GM23248 (cell line): ENCODE results near the gene HELB. TPM values are rescaled to one million over a fixed set of nuclear protein-coding genes. Genes with fewer than 3 reads are reported as not detected.

Source experiments
- DNase-seq: peaks from one replicate; pipeline ENCODE4 v3.0.0-alpha.2; 2015
- H2AFZ ChIP-seq: fragments of 200-600 bp; sonication (generic); 2 replicates; pipeline ENCODE4 v1.6.1; 2016; ENCODE audit warnings: antibody characterized with exemption
- H3F3A ChIP-seq: fragments of 200-600 bp; sonication (generic); 2 replicates; pipeline ENCODE4 v1.6.1; 2016; ENCODE audit warnings: mild to moderate bottlenecking, antibody characterized with exemption, mixed run types; ENCODE audit not compliant: insufficient read depth
- H3K27ac ChIP-seq: fragments of 200-600 bp; sonication (generic); 2 replicates; pipeline ENCODE4 v1.5.1; 2016; ENCODE audit warnings: mild to moderate bottlenecking
- H3K27me3 ChIP-seq: fragments of 200-600 bp; sonication (generic); replicated peaks from 2 replicates; pipeline ENCODE4 v1.6.1; 2016; ENCODE audit warnings: mild to moderate bottlenecking; ENCODE audit not compliant: insufficient read depth
- H3K36me3 ChIP-seq: fragments of 200-600 bp; sonication (generic); 2 replicates; pipeline ENCODE4 v1.6.1; 2016; ENCODE audit warnings: low read depth, mild to moderate bottlenecking
- H3K4me1 ChIP-seq: fragments of 200-600 bp; sonication (generic); 2 replicates; pipeline ENCODE4 v1.6.1; 2016; ENCODE audit warnings: mild to moderate bottlenecking; ENCODE audit not compliant: insufficient read depth
- H3K4me2 ChIP-seq: fragments of 200-600 bp; sonication (generic); one replicate; pipeline ENCODE4 v1.6.1; 2016; ENCODE audit warnings: mild to moderate bottlenecking; ENCODE audit not compliant: unreplicated experiment
- H3K4me3 ChIP-seq: fragments of 200-600 bp; sonication (generic); 2 replicates; pipeline ENCODE4 v1.5.1; 2016; ENCODE audit warnings: mild to moderate bottlenecking
- H3K79me2 ChIP-seq: fragments of 200-600 bp; sonication (generic); 2 replicates; pipeline ENCODE4 v1.6.1; 2016; ENCODE audit warnings: mild to moderate bottlenecking; ENCODE audit not compliant: insufficient read depth
- H3K9ac ChIP-seq: fragments of 200-600 bp; sonication (generic); 2 replicates; pipeline ENCODE4 v1.6.1; 2016; ENCODE audit warnings: mild to moderate bottlenecking
- H3K9me2 ChIP-seq: fragments of 200-600 bp; sonication (generic); 2 replicates; pipeline ENCODE4 v1.6.1; 2016; ENCODE audit warnings: mixed run types, mild to moderate bottlenecking, moderate library complexity; ENCODE audit not compliant: insufficient read depth
- H3K9me3 ChIP-seq: fragments of 200-600 bp; sonication (generic); one replicate; pipeline ENCODE4 v1.6.1; 2017; ENCODE audit warnings: low read depth
- H4K20me1 ChIP-seq: fragments of 200-600 bp; sonication (generic); 2 replicates; pipeline ENCODE4 v1.6.0; 2016; ENCODE audit not compliant: insufficient read depth
- EZH2 ChIP-seq: fragments of 200-600 bp; sonication (generic); IDR thresholded peaks from 2 replicates; pipeline ENCODE4 v1.6.1; 2018; ENCODE audit warnings: antibody characterized with exemption, mild to moderate bottlenecking; ENCODE audit not compliant: insufficient read depth, poor library complexity, severe bottlenecking
- EZH2phosphoT487 ChIP-seq: fragments of 200-600 bp; sonication (generic); IDR thresholded peaks from 2 replicates; pipeline ENCODE4 v1.6.1; 2018; ENCODE audit warnings: antibody characterized with exemption, moderate library complexity, mild to moderate bottlenecking, low read depth; ENCODE audit not compliant: insufficient read depth
- WGBS, 2 experiments: methylation state at CpG; one replicate each; pipeline ENCODE4 v1.1.6; 2015 to 2017; ENCODE audit warnings: low lambda C conversion rate in 2 of 2, low coverage in 1 of 2; ENCODE audit errors: missing lambda C conversion rate in 2 of 2; 5-methylcytosine and 5-hydroxymethylcytosine counted together
- in situ Hi-C: fragments of 300-500 bp; cut with MboI; formaldehyde crosslinking; loops from 2 replicates; pipeline ENCODE4 v1.15.0; 2020
- polyA plus RNA-seq: library from polyadenylated mRNA; unstranded; fragments of >200 nt; fragmentation: Nextera tagmentation; extraction: Ambion mirVana; gene quantifications from 2 replicates; pipeline ENCODE4 v1.2.1, GENCODE V29; 2016
- total RNA-seq: library from RNA; depleted of rRNA; stranded (reverse); fragments of >200 nt; shearing (Covaris generic); gene quantifications from 2 replicates; pipeline ENCODE4 v1.2.3, GENCODE V29; 2014

HELB gene
- total and polyA plus RNA-seq, 2 experiments from 2014 or later = 0.50 to 0.86 TPM

DNA sequence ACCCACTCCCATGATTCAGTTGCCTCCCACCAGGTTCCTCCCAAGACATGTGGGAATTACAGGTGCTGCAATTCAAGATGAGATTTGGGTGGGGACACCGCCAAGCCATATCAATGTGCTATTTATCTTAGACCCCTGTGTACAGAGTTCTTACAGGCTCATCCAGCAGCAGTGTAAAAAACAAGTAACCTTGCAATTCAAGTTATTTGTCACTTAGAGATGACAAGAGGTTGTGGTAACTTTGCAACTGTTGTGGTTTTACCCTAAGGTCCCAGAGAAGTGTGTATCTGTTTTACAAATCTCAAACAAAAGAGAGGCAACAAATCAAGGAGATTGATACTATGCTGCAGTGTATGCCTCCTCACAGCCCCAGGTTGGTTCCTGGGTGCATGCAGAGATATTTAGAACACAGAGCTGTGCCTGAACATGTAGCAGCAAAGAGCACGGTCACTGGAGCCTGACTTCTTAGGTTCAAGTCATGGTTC lies 11.5 kb upstream of the HELB start:
- TF ChIP-seq EZH2 = no peak
- TF ChIP-seq EZH2phosphoT487 = no peak

DNA sequence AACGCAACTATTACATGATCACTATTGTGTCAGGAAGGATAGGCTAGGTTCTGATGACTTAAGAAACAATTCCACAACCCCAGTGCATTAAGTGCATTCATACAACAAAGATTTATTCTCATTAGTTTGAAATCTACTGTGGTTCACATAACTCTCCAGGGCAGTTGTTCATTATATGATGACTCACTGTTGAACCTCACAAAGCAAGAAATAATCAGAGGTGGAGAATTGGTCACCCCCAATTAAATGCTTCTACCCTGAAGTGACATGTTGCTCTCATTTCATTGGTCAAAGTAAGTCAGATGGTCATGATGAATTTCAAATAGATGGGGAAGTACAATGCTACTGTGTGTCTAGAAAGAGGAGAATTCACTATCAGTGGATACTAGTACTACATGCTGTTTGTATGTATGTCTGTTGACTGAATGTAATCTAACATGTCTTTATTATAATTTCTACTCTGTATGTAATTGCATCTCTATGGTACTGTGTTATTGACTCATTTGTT lies 6.1 kb upstream of the HELB start:
- in situ Hi-C loops = no loop called here
- no peak overlapping the region for H3K4me2 ChIP-seq
- H4K20me1 ChIP-seq = no peaks in the 10 kb centered on the region
- H3F3A ChIP-seq = no peaks in the 10 kb centered on the region
- no peak overlapping the region for H2AFZ ChIP-seq
- H3K4me3 ChIP-seq = no peak overlapping the region
- no peak overlapping the region for H3K9ac ChIP-seq
- no peaks in the 10 kb centered on the region for H3K9me3 ChIP-seq
- no peak for TF ChIP-seq EZH2
- TF ChIP-seq EZH2phosphoT487 = no peak
- H3K27me3 ChIP-seq = no peaks in the 10 kb centered on the region; the same call in 1 of the 2 replicates
- WGBS, 2 experiments = 0 to 9% methylated on average over 1 of the region's 1 CpG
- no peaks in the 10 kb centered on the region for H3K79me2 ChIP-seq
- DNase-seq = peak; percentile 4
- H3K4me1 ChIP-seq = no peaks in the 10 kb centered on the region
- H3K36me3 ChIP-seq = no peaks in the 10 kb centered on the region
- H3K27ac ChIP-seq = no peak overlapping the region
- no peaks in the 10 kb centered on the region for H3K9me2 ChIP-seq

More for the DNA sequence above, 11.5 kb upstream of the HELB start:
- H4K20me1 ChIP-seq = no peaks in the 10 kb centered on the region
- H3K79me2 ChIP-seq = no peaks in the 10 kb centered on the region
- H3K9me3 ChIP-seq = no peaks in the 10 kb centered on the region
- H3K27me3 ChIP-seq = no peaks in the 10 kb centered on the region; the same call in 1 of the 2 replicates
- H3F3A ChIP-seq = no peaks in the 10 kb centered on the region
- H3K9ac ChIP-seq = no peak overlapping the region
- no peak overlapping the region for H3K4me2 ChIP-seq
- no peak for DNase-seq
- H3K27ac ChIP-seq = no peak overlapping the region
- H2AFZ ChIP-seq = no peak overlapping the region
- 81 to 83% methylated on average over 2 of the region's 2 CpGs for WGBS, 2 experiments
- no peaks in the 10 kb centered on the region for H3K4me1 ChIP-seq
- in situ Hi-C loops = no loop called here
- H3K9me2 ChIP-seq = no peaks in the 10 kb centered on the region
- H3K4me3 ChIP-seq = no peak overlapping the region
- no peaks in the 10 kb centered on the region for H3K36me3 ChIP-seq

DNA sequence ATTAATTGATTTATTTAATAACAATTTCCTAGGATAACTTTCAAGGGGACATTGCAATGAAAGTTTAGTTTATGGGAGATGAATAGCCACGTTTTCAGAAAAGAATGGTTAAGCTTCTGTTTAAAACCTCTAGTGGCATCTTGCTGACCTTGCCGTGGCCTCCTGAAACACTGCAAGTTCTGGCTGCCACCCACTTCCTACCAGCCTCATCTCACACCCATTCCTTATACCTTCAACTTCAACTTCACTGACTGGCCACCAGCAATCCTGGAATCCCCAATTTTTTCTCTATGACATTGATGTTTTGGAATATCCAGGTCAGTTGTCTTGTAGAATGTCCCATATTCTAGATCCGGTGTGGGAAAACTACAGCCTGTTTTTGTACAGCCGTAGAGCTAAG lies 5.2 kb upstream of the HELB start:
- H3K4me3 ChIP-seq = no peak overlapping the region
- H3F3A ChIP-seq = no peaks in the 10 kb centered on the region
- H3K36me3 ChIP-seq = no peaks in the 10 kb centered on the region
- no peak overlapping the region for H2AFZ ChIP-seq
- no peaks in the 10 kb centered on the region for H3K79me2 ChIP-seq
- no peaks in the 10 kb centered on the region for H3K9me2 ChIP-seq
- no peak for TF ChIP-seq EZH2
- no peak for TF ChIP-seq EZH2phosphoT487
- no peaks in the 10 kb centered on the region; the same call in 1 of the 2 replicates for H3K27me3 ChIP-seq
- no peaks in the 10 kb centered on the region for H3K9me3 ChIP-seq
- H3K27ac ChIP-seq = no peak overlapping the region
- H3K4me2 ChIP-seq = no peak overlapping the region
- H3K4me1 ChIP-seq = no peaks in the 10 kb centered on the region
- WGBS, 2 experiments = 63 to 69% methylated on average over 4 of the region's 4 CpGs
- no peaks in the 10 kb centered on the region for H4K20me1 ChIP-seq
- in situ Hi-C loops = no loop called here
- no peak overlapping the region for H3K9ac ChIP-seq
- no peak for DNase-seq

DNA sequence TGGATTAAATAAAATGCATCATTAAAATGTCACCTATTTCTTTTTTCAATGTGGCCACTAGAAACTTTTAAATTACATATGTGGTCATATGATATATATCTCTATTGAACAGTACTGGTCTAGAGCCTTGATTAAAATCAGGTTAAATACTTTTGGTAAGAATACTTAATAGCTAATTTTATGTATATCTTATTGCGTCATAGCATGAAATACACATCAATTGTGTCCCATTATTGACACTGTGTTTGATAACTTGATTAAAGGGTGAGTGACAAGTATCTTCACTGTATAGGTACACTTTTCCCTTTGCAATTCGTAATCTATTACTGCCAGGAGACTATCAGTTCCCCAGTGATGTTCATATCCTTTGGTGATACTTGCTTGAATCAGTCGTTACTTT lies 4.4 kb upstream of the HELB start:
- in situ Hi-C loops = no loop called here
- no peak for TF ChIP-seq EZH2
- TF ChIP-seq EZH2phosphoT487 = no peak

More for the DNA sequence above, 4.4 kb upstream of the HELB start:
- no peaks in the 10 kb centered on the region for H3K79me2 ChIP-seq
- no peak overlapping the region for H2AFZ ChIP-seq
- DNase-seq = no peak
- no peaks in the 10 kb centered on the region for H3K9me3 ChIP-seq
- no peaks in the 10 kb centered on the region for H3K36me3 ChIP-seq
- no peaks in the 10 kb centered on the region for H3K4me1 ChIP-seq
- H3K27me3 ChIP-seq = no peaks in the 10 kb centered on the region; the same call in 1 of the 2 replicates
- WGBS, 2 experiments = 54 to 62% methylated on average over 3 of the region's 3 CpGs
- no peak overlapping the region for H3K4me2 ChIP-seq
- H3K9me2 ChIP-seq = no peaks in the 10 kb centered on the region
- no peaks in the 10 kb centered on the region for H4K20me1 ChIP-seq
- no peak overlapping the region for H3K9ac ChIP-seq
- H3K27ac ChIP-seq = no peak overlapping the region
- H3F3A ChIP-seq = no peaks in the 10 kb centered on the region
- no peak overlapping the region for H3K4me3 ChIP-seq
